EH (cell line): ENCODE data around the gene OR2AE1.
A peak's percentile ranks its signal among the peaks of the same experiment; 100 is the strongest.

Experiments used
- DNase-seq: peaks from one replicate; pipeline ENCODE4 v3.0.0-alpha.2; 2015; ENCODE audit warnings: low read depth

The OR2AE1 gene

DNA sequence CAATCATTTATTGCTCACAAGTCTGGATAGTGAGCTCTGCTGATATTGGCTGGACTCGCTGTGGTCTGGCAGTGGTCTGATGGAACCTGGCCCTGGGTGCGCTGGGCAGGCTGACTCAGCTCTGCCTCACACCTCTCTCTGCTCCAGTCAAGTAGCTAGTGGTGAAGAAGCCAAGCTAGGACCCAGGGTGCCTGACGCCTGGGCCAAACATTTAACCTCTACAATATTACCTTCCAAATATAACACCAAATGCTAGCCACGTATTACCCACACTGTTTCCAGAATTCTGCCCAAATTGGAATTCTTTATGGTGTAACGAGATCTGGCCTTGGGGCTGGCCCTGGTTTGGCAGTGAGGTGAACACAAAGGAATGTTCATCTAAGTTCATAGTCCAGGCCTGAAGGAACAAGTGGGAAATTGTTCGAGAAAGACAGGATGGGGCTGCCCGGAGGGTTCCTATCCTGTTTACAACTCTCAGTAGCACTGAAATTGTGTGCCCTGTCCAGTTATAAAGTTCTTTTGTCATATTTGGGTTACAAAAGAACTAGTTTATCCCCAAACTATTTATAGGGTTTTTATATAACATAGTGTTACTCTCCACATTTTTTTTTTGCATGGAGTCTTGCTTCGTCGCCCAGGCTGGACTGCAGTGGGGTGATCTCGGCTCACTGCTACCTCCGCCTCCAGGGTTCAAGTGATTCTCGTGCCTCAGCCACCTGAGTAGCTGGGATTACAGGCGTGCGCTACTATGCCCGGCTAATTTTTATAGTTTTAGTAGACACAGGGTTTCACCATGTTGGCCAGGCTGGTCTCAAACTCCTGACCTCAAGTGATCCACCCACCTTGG is 16.3 kb downstream of the OR2AE1 start:
- DNase-seq, result peak; percentile 57

DNA sequence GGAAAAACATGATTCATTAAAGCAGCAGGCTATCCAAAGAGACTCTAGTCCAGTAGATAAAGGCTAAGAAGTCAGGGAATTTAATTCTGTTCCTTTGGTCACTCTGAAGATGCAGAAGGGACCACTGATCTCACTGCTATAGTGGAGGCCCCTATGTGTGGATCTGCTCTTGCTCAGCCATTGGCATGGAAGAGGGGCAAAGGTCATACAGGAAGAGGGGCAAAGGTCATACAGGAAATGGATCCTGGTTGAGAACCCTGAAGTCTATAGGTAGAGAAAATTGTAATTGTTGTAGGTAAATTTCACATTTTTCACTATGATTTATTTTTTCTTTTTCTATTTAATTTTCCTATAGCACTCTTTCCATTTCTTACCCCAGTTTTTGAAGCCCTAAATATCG is 21.6 kb downstream of the OR2AE1 start:
- DNase-seq, result no peak

DNA sequence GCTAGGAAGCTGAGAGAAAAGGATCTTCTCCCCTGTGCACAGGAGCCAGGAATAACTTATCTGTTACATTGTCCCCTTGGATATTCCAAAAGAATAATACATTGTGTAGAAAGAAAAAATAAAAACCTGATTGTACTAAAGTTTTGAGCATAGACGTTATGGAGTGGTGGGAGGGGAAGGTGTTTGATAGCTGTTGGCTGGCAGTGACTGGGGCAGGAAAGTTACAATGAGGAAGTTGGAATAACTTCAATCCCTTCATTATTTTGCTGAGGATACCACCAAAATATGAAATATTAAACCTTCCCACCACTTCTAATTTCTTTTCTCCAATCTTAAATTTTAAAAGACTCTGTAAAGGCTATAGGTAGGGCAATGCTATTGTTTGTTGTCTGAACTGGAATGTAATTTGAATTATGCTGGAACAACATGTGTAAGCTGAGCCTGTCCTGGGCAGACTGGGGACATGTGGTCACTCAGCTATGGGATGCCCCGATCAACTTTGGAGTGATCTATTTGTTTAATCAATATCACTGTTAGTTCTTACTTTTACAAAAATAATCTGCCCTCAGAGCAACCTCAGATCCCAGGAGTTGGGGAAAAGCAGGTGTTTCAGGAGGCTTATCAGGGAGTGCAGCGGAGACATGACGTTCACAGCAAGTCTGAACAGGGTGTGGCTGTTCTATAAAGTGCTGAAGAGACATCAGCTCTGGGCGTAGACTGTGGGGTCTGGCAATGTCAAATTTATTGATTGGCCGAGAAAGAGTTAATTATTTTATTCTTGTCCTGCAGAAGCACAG is 28.2 kb downstream of the OR2AE1 start:
- DNase-seq, result no peak

DNA sequence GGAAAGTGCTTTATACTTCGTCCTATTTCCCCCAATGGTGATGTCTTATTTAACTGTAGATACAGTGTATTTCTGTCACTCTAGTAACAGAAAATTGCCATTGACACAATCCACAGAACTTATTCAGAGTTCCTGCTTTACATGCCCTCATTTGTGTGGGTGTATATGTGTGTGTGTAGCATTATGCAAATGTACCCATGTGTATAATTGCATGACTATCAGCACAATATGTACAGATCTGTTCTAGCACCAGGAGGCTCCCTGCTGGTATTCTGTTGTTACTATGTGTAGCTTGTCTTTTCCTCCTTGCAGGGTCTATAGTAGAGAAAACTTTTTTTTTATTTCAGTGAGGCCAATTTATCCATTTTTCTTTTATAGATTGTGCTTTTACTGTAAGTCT is 32.5 kb downstream of the OR2AE1 start:
- no peak for DNase-seq

DNA sequence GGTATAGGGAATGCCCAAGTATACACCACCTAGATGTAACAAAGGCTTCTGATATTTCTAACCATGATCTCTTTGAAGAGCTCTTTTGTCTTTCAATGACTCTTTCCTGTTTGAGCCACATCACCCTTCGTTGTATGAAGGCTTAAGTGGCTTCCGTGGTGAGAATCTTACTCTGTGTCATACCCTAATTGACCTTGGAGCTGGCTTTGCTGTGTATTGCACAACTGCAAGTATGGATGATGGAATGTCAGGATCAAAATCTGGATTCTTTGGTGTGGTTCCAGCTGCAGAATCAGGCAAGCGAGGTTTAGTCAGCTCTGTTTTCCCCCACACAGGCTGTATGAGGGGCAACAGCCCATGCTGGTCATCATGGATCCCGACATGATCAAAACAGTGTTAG is 33.0 kb downstream of the OR2AE1 start:
- peak; percentile 14 for DNase-seq

DNA sequence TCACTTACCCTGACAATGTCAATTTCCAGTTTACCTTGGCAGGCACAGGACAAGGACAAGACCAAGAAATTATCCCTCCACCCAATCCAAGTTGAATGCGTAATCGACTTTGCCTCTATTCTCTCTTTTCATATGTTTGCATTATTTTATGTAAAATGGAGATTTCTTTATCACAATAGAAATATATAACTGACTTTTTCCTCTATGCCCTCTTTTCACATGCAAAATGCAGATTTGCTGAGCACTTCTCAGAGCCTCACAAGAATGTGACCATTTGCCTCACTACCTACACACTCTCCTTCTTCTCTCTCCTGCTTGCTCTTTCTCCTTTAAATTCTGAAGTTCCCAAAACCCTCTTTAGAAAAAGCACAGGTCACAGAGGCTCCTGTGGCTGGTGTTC is 33.9 kb downstream of the OR2AE1 start:
- DNase-seq, result no peak

DNA sequence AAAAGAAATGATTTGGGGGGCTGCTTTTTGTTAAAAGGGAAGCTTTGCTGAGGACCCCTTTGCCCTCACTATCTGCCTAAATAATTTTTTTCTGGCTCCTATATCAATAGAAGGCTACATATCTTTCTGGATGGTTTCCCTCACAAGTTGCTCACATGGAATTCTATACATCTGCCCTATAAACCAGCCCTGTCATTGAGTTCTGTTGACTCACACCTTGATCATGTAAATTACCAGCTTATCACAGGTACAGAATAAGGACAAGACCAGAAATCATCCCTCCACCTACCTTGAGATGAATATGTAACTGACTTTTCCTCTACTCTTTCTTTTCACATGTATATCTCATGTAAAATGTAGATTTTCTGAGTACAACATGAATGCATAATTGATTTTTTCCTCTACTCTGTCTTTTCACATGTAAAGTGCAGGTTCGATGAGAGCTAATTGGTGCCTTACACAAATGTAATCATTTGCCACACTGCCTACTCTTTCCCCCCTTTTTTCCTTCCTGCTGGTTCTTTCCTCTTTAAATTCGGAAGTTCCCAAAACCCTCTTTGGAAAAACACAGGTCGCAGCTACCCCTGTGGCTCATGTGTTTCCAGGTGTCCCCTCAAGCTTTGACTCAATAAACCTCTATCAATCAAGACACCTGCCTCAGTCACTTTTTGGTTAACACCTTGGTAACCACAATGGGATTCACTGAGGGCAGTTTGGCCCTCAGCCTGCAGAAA is 36.5 kb downstream of the OR2AE1 start:
- no peak for DNase-seq

DNA sequence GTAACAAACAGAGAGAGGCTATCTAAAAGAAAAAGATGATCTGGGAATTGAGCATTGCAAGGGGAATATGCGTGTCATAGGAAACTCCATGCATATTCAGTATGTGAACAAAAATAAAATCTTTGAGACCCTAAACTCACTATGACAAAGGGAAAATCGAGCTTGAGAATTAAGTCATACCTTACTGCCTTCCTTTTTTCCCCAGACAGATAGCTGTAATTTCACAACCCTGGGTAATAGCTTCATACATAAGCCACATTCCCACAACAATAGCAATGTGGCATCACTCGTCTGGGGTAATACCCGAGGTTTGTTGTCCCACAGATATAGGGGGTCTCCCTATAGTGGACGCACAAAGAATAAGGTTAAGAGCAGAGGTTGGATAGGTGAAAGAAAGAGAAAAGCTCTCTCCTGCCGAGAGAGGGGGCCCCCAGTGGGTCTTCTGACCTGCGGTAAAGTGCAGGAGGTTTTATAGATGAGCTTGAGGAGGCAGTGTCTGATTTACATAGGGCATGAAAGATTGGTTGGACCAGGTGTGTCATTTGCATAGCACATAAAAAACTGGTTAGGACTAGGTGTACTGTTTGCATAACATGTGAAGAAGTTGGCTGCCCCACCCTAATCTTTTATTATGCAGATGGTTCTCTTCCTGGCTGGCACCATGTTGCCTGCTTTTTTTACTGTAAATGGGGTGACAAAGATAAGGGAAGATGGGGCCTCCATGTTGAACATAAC is 37.4 kb downstream of the OR2AE1 start:
- no peak for DNase-seq

DNA sequence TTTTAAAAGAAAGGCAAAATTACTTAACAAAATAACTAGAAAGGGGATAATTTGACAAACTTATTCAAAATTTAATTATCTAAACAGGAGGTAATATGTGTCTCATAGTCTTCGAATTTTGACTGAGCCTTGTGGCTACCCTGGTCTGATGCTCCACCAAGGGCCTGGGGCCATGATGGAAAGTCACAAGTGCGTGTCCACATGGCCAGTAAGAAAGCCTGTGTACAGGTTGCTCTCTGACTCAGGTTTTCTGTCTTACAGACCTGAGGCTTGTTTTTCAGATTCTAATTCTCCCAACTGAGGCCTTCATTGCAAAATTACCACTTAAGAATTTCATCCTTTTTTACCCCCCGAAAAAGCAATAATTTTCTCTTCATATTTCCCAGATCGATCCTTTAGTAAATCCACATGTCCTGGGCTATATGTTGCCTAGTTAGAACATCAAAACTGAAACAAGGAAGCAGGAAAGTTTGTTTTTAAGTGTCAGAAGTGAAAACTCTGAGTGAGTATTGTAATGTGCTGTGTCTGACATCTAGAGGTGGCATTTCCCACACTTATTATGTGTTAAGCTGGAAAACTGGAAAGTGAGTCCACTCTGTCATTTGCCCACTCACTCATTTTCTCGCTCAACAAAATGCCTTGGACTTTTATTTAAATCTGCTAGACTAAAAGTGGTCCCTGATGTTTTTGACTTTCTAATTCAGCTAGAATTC is 39.0 kb downstream of the OR2AE1 start:
- peak; percentile 17 for DNase-seq

DNA sequence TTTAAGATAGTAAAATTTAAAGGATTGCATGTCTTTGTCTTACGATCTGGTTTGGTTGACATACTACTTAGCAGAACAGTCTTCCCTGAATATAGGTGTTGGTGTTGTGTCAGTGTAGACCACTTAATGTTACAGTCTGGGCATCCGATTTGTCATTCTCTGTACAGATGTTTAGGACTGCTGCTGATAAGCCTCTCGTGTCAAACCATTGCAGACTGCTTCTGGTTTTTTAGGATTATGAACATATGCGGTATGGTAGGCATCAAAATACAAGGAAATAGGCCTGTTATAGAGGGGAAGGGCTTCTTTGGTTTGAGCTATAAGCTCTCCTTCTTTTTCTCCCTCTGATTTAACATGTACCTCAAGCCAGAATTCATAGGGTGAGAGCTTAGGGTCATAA is 41.6 kb downstream of the OR2AE1 start:
- no peak for DNase-seq

DNA sequence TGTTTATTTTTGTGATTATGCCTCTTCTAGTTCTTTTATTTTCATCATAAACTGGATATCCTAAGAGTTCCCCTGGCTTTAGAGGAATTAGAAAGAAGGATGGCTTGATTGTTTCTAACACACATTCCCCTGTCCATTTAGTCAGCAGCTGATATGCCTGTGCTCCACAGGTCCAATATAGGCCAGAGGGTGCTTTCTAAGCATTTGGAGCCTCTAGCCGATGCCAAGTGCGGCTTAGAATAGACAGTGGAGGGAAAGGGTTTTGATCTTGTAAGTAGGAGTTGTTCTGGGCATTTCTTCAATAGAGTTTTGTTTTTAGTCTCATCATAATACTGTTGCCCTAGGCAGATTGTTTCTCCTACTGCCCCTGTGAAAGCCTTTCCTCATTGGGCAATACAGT is 42.5 kb downstream of the OR2AE1 start:
- no peak for DNase-seq

DNA sequence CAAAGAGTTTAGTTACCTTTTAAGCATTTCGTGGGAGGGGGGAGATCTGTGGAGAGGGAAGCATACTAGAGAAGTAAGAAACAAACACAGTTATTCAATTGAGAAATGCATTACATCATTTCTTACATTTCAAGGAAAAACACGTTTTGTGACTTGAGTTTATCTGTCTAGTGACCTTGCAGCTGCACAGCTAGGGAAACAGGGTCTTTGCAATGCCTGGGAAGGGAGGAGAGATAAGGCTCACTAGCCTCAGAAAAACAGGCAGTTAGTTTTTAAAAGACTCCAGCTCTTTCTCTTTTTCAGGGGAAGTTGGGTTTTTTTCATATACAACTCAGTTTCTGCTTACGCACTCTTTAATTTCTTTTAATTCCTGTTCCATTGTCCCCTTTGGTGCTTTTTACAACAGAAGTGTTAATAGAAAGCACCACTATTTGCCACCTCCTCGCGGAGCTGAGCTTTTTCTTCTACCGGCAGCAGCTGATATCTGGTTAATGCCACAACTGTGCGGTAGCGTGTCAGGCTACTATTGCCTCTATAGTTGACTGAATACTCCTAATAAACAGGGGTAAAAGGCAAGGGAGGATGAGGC is 43.5 kb downstream of the OR2AE1 start:
- DNase-seq, result no peak

DNA sequence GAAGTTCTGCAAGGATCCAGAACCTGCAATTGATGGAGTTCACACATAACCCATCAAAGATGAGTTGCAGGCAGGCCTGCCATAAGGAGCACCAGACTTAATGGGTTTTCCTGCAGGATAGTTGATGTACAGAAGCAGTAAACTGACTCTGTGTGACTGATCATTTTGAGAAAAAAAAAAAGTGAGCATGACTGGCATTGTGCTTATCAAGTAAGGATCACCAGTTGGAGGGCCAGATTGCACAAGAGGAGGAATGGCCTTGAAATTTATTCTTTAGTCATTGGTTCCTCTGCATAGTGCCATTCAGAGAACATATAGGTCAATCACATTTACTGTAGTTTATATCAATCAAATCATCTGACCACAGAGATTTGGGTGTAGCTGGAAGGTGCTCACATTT is 45.2 kb downstream of the OR2AE1 start:
- no peak for DNase-seq

DNA sequence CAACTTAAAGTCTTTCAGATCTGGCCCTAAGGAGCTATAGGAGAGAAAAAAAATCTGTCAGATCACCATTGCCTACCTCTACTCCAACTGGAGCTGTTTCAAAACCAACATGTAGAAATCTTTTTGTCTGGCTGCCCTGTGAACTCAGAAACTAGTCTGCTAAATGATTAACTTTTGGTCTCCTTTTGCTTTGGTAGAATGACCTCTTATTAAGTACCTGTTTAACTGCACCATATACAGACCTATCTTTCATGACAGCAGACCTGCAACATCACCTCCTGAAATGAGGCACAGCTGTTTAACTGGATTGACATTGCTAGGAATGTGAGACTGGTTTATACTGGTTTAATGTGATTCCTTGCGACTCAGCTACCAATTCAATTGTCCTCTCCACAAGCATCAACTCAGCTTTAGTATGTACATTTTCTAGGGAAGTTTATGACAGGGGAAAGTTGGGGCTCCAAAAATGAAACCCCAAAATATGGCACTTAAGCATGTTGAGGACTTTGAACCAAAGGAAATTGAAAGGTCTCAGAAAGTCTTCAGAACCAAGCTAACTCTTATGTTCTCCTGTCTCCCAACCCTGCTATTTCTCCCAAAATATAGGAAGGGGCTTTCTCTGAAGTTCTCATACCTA is 47.2 kb downstream of the OR2AE1 start:
- DNase-seq, result no peak

DNA sequence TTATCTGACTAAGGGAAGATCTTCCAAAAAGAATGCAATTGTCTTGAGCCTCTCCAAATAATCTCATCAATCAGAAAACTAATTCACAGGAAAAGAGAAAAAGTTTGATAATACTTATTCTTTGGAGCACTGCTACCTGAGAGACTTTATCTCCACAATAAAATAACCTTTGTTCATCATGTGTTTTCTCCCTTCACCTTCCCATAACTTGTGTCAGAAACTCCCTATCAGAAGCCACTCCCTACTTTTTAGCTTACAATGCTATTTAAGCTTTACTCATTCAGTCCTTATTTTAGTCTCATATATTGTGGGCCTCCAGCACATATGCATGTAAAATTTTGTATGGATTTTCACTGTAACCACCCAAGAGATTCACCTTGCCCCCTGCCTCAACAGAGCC is 48.0 kb downstream of the OR2AE1 start:
- DNase-seq, result no peak

DNA sequence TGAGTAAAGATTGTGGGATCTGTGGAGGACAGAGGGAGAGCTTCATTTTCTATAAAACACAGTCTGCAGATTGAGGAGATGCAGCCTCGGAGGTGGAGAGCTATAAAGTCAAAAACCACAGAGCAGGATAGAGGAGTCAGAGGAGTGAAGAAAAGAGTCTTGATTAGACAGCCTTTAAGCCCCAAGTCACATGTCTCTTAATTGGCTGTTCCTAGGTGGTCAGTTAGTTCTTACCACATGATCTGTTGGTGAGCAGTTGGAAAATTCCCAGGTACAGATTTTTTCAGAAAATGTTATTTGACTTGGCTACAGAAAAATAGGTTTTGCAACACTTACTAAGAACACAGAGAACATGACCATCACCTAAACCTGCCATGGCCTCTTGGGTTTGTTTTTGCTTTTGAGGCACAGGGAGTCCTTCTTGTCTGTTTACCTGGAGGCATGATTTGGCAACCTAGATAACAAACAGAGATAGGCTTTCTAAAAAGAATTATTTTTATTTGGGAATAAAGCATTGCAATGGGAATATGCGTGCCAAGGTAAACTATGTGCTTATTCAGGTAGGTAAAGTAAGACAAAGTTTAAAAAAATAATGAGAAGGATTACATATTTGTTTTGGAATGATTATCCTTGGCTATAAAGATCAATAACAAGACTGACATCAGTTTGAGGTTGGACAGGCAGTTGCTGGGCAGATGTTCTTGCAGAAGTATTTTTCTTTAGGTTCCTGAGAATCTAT is 49.6 kb downstream of the OR2AE1 start:
- no peak for DNase-seq
